HEK293 (cell line): ENCODE measurements around the gene PYGO2.

Source experiments
- CTCF ChIA-PET: fragments of 350-600 bp; formaldehyde crosslinking; extraction: SDS; loops from one replicate; lab custom pipeline; 2021; ENCODE audit warnings: antibody characterized with exemption; lab: Yijun Ruan, JAX
- POLR2A ChIA-PET: fragments of 300-600 bp; formaldehyde crosslinking; extraction: SDS; loops from one replicate; lab custom pipeline; 2020; ENCODE audit warnings: antibody characterized with exemption, inconsistent platforms; lab: Yijun Ruan, JAX
- H3K27ac ChIP-seq: fragments of 200-500 bp; sonication (Bioruptor generic); 2 replicates; pipeline ENCODE4 v1.5.1; 2014; ENCODE audit warnings: low read depth, low read length, control low read depth, inconsistent platforms; ENCODE audit errors: extremely low read depth
- H3K36me3 ChIP-seq, 2 experiments: fragments of 200-500 bp in 1 of 2; sonication (Bioruptor generic) in 1 of 2; 1 replicate in 1 of 2; 2 replicates in 1 of 2; pipeline ENCODE4 v1.5.1; 2014 to 2017; ENCODE audit warnings: inconsistent platforms in 2 of 2, low read length in 2 of 2; ENCODE audit not compliant: control insufficient read depth in 2 of 2, insufficient read depth in 1 of 2
- H3K4me1 ChIP-seq: fragments of 200-500 bp; sonication (Bioruptor generic); 2 replicates; pipeline ENCODE4 v1.5.1; 2014; ENCODE audit warnings: mild to moderate bottlenecking, low read length, inconsistent platforms; ENCODE audit not compliant: control insufficient read depth, insufficient read depth
- H3K4me3 ChIP-seq: 2 replicates; pipeline ENCODE4 v1.5.1; 2011; ENCODE audit warnings: low read depth, mild to moderate bottlenecking, control low read depth, low read length, moderate library complexity
- H3K9me3 ChIP-seq: fragments of 200-500 bp; sonication (Bioruptor generic); 2 replicates; pipeline ENCODE4 v1.5.1; 2014; ENCODE audit warnings: low read depth, low read length, inconsistent platforms; ENCODE audit not compliant: control insufficient read depth, insufficient read depth
- BCL11B ChIP-seq: fragments of 450-650 bp; formaldehyde crosslinking; IDR thresholded peaks from 2 replicates; pipeline ENCODE4 v1.5.1; 2016; ENCODE audit warnings: low read depth, missing biosample characterization, missing genetic modification characterization
- EGR2 ChIP-seq: fragments of 450-650 bp; formaldehyde crosslinking; IDR thresholded peaks from 2 replicates; pipeline ENCODE4 v1.5.1; 2016; ENCODE audit warnings: low read depth, missing biosample characterization, missing genetic modification characterization
- GLI2 ChIP-seq: fragments of 450-650 bp; formaldehyde crosslinking; IDR thresholded peaks from 2 replicates; pipeline ENCODE4; 2017; ENCODE audit warnings: missing biosample characterization, missing genetic modification characterization, low read depth, borderline replicate concordance
- IKZF3 ChIP-seq: fragments of 450-650 bp; IDR thresholded peaks from 2 replicates; pipeline ENCODE4 v1.5.0; 2018; ENCODE audit warnings: missing biosample characterization, mild to moderate bottlenecking, missing genetic modification characterization, moderate library complexity
- KLF16 ChIP-seq: fragments of 450-650 bp; formaldehyde crosslinking; IDR thresholded peaks from 2 replicates; pipeline ENCODE4 v1.5.1; 2017; ENCODE audit warnings: missing biosample characterization, missing genetic modification characterization
- PATZ1 ChIP-seq: fragments of 450-650 bp; formaldehyde crosslinking; IDR thresholded peaks from 2 replicates; pipeline ENCODE4 v1.5.1; 2016; ENCODE audit warnings: missing biosample characterization, missing genetic modification characterization
- PRDM10 ChIP-seq: fragments of 450-650 bp; formaldehyde crosslinking; IDR thresholded peaks from 2 replicates; pipeline ENCODE4 v1.5.1; 2016; ENCODE audit warnings: missing biosample characterization, missing genetic modification characterization
- ZBTB21 ChIP-seq: fragments of 450-650 bp; formaldehyde crosslinking; IDR thresholded peaks from 2 replicates; pipeline ENCODE4 v1.5.1; 2017; ENCODE audit warnings: missing biosample characterization, missing genetic modification characterization
- ZBTB48 ChIP-seq: fragments of 450-650 bp; formaldehyde crosslinking; IDR thresholded peaks from 2 replicates; pipeline ENCODE4 v1.5.1; 2016; ENCODE audit warnings: missing biosample characterization, missing genetic modification characterization
- ZBTB7A ChIP-seq: fragments of 450-650 bp; formaldehyde crosslinking; IDR thresholded peaks from 2 replicates; pipeline ENCODE4 v1.5.1; 2016; ENCODE audit warnings: low read depth, missing biosample characterization, missing genetic modification characterization
- ZNF133 ChIP-seq: fragments of 450-650 bp; formaldehyde crosslinking; IDR thresholded peaks from 2 replicates; pipeline ENCODE4 v1.5.1; 2016; ENCODE audit warnings: missing biosample characterization, missing genetic modification characterization
- ZNF146 ChIP-seq: fragments of 450-650 bp; formaldehyde crosslinking; IDR thresholded peaks from 2 replicates; pipeline ENCODE4 v1.5.1; 2016; ENCODE audit warnings: missing biosample characterization, missing genetic modification characterization
- ZNF169 ChIP-seq: fragments of 450-650 bp; formaldehyde crosslinking; IDR thresholded peaks from 2 replicates; pipeline ENCODE4 v1.5.1; 2016; ENCODE audit warnings: missing biosample characterization, missing genetic modification characterization
- ZNF26 ChIP-seq: fragments of 450-650 bp; formaldehyde crosslinking; IDR thresholded peaks from 2 replicates; pipeline ENCODE4 v1.5.1; 2016; ENCODE audit warnings: missing biosample characterization, missing genetic modification characterization
- ZNF324 ChIP-seq: fragments of 450-650 bp; formaldehyde crosslinking; IDR thresholded peaks from 2 replicates; pipeline ENCODE4 v1.5.1; 2016; ENCODE audit warnings: missing biosample characterization, missing genetic modification characterization
- ZNF366 ChIP-seq: fragments of 450-650 bp; formaldehyde crosslinking; conservative IDR thresholded peaks from 2 replicates; pipeline ENCODE4 v1.5.1; 2016; ENCODE audit warnings: missing biosample characterization, missing genetic modification characterization
- ZNF449 ChIP-seq: fragments of 450-650 bp; formaldehyde crosslinking; IDR thresholded peaks from 2 replicates; pipeline ENCODE4 v1.5.1; 2017; ENCODE audit warnings: missing biosample characterization, mild to moderate bottlenecking, missing genetic modification characterization, moderate library complexity
- ZNF48 ChIP-seq: fragments of 450-650 bp; formaldehyde crosslinking; IDR thresholded peaks from 2 replicates; pipeline ENCODE4 v1.5.1; 2016; ENCODE audit warnings: missing biosample characterization, missing genetic modification characterization
- ZNF513 ChIP-seq: fragments of 450-650 bp; IDR thresholded peaks from 2 replicates; pipeline ENCODE4 v1.5.1; 2018; ENCODE audit warnings: missing biosample characterization, missing genetic modification characterization
- ZNF530 ChIP-seq: fragments of 450-650 bp; formaldehyde crosslinking; IDR thresholded peaks from 2 replicates; pipeline ENCODE4 v1.5.1; 2016; ENCODE audit warnings: low read depth, missing biosample characterization, missing genetic modification characterization
- ZNF639 ChIP-seq: fragments of 450-650 bp; formaldehyde crosslinking; IDR thresholded peaks from 2 replicates; pipeline ENCODE4 v1.5.1; 2016; ENCODE audit warnings: missing biosample characterization, missing genetic modification characterization
- ZNF76 ChIP-seq: fragments of 450-650 bp; formaldehyde crosslinking; IDR thresholded peaks from 2 replicates; pipeline ENCODE4; 2016; ENCODE audit warnings: low read depth, missing biosample characterization, missing genetic modification characterization, borderline replicate concordance
- ZNF777 ChIP-seq: fragments of 450-650 bp; formaldehyde crosslinking; IDR thresholded peaks from 2 replicates; pipeline ENCODE4 v1.5.1; 2017; ENCODE audit warnings: missing biosample characterization, missing genetic modification characterization, borderline replicate concordance

Gene PYGO2

GRCh38 chr1:155003227-155003765 lies 41.7 kb upstream of the PYGO2 start (continued):
- TF ChIP-seq PRDM10 (tag by site-specific recombination) (peak; percentile 73), ZNF26 (tag by site-specific recombination) (no peak)

- no peaks in the 10 kb centered on the region for H3K9me3 ChIP-seq
- H3K4me3 ChIP-seq, result peak within 1 kb of the TSS; percentile 50
- peak within 1 kb of the TSS; percentile 87 for H3K27ac ChIP-seq
- no peaks in the 10 kb centered on the region for H3K36me3 ChIP-seq
- ChIA-PET CTCF (interaction anchor here (0.6 to 2.1 kb wide), 6 partner anchors 8 to 110 kb away, joined by 3 to 11 read pairs (median 4); partner anchors contain the start of gene ADAM15), POLR2A (interaction anchor here (0.6 to 2.2 kb wide), 10 partner anchors 8 to 191 kb away, joined by 3 to 14 read pairs (median 6); partner anchors contain the start of genes CKS1B and FLAD1)
- peaks cover 13% of the 10 kb centered on the region for H3K4me1 ChIP-seq
- TF ChIP-seq GLI2 (tag by site-specific recombination), result no peak
- TF ChIP-seq IKZF3, result peak; percentile 59; the same call in 1 of the 2 replicates
- 0 out of 2 replicates have a peak, but pooled peaks have one; percentile 2 for TF ChIP-seq ZNF146 (tag by site-specific recombination)
- TF ChIP-seq EGR2, result 0 out of 2 replicates have a peak, but pooled peaks have one; percentile 4
- TF ChIP-seq ZBTB21 (tag by site-specific recombination), result no peak
- no peak for TF ChIP-seq ZBTB48
- TF ChIP-seq ZNF639, result no peak
- TF ChIP-seq PATZ1 (tag by site-specific recombination), result peak; percentile 72
- TF ChIP-seq ZNF777 (tag by site-specific recombination), result peak; percentile 59; the same call in 1 of the 2 replicates
- no peak for TF ChIP-seq KLF16 (tag by site-specific recombination)
- no peak for TF ChIP-seq ZNF366
- no peak for TF ChIP-seq ZNF169 (tag by site-specific recombination)
- TF ChIP-seq ZNF530 (tag by site-specific recombination), result no peak
- TF ChIP-seq ZNF449 (tag by site-specific recombination), result no peak
- TF ChIP-seq ZNF133, result no peak
- no peak for TF ChIP-seq ZNF76 (tag by site-specific recombination)
- no peak for TF ChIP-seq ZNF48 (tag by site-specific recombination)
- peak; percentile 64; the same call in 1 of the 2 replicates for TF ChIP-seq BCL11B (tag by site-specific recombination)
- TF ChIP-seq ZNF513 (tag by site-specific recombination), result no peak
- no peak for TF ChIP-seq ZNF324 (tag by site-specific recombination)
- TF ChIP-seq ZBTB7A, result peak; percentile 43; the same call in 1 of the 2 replicates
These were observed 41.1 kb upstream of the PYGO2 start, which contains the start of gene ZBTB7B for GRCh38 chr1:155002464-155003226. TSS of gene ZBTB7B (plus strand) at chr1:155002802. CDS start at chr1:155014661, 11,859 bp downstream.
